ENCODE results near the gene DNAJC4.

- TF ChIP-seq, protein P1, sequence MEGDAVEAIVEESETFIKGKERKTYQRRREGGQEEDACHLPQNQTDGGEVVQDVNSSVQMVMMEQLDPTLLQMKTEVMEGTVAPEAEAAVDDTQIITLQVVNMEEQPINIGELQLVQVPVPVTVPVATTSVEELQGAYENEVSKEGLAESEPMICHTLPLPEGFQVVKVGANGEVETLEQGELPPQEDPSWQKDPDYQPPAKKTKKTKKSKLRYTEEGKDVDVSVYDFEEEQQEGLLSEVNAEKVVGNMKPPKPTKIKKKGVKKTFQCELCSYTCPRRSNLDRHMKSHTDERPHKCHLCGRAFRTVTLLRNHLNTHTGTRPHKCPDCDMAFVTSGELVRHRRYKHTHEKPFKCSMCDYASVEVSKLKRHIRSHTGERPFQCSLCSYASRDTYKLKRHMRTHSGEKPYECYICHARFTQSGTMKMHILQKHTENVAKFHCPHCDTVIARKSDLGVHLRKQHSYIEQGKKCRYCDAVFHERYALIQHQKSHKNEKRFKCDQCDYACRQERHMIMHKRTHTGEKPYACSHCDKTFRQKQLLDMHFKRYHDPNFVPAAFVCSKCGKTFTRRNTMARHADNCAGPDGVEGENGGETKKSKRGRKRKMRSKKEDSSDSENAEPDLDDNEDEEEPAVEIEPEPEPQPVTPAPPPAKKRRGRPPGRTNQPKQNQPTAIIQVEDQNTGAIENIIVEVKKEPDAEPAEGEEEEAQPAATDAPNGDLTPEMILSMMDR (IDR thresholded peaks at IDR 0.05): no peak
- TF ChIP-seq POLR2A (IDR thresholded peaks at IDR 0.05): no peak
Measured at GRCh38 chr11:64209563-64209843, 20.8 kb upstream of the DNAJC4 start.
